Renal cortical epithelial cell (primary cell): ENCODE measurements around the gene VIPR1. TPM values are rescaled to one million over a fixed set of nuclear protein-coding genes. Genes with fewer than 3 reads are reported as not detected.
"Not testable (repeated sequence)": the region's sequence is repeated elsewhere in the genome, so short reads cannot be mapped to it uniquely, and the experiment has no call there.

Source experiments
- DNase-seq: peaks from one replicate; pipeline ENCODE4 v3.0.0-alpha.2; 2011; ENCODE audit warnings: low read depth
- total RNA-seq: library from RNA; depleted of rRNA; stranded (reverse); fragments of >200 nt; gene quantifications from 2 replicates; pipeline ENCODE4 v1.2.3, GENCODE V29; 2014

VIPR1 gene
- total RNA-seq, 1 donor from 2014 or later, result 0.25 TPM

- DNase-seq, result no peak
These were observed 72.8 kb downstream of the VIPR1 start for GRCh38 chr3:42575137-42575741.

- no peak for DNase-seq
These were observed 75.6 kb downstream of the VIPR1 start for GRCh38 chr3:42578054-42578453.

DNA sequence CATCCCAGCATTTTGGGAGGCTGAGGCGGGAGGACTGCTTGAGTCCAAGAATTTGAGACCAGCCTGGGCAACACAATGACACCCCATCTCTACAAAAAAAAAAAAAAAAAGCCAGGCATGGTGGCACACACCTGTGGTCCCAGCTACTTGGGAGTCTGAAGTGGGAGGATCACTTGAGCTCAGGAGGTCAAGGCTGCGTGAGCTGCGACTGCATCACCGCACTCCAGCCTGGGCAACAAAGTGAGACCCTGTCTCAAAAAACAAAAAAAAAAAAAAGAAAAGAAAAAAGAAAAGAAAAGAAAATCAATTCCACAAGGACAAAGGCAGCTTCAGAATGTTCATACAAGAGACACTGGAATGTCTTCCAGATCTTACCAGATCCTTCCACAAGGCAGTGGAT lies 76.9 kb downstream of the VIPR1 start:
- not testable (repeated sequence) for DNase-seq

DNA sequence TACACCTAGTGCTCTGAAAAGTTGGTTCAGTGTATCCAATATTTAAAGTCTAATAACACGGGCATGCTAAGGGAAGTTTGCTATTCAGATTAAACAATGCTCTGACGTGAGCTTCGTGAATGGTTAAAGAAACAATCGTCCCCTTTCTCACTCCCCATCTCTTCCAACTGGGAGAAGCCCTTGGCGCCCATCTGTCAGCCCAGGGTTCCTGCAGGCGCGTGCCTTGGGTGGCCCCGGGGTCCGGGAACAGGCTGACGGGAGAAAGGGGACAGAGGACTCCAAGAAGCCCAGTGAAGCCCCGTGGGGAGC lies 78.9 kb downstream of the VIPR1 start:
- peak; percentile 21 for DNase-seq

DNA sequence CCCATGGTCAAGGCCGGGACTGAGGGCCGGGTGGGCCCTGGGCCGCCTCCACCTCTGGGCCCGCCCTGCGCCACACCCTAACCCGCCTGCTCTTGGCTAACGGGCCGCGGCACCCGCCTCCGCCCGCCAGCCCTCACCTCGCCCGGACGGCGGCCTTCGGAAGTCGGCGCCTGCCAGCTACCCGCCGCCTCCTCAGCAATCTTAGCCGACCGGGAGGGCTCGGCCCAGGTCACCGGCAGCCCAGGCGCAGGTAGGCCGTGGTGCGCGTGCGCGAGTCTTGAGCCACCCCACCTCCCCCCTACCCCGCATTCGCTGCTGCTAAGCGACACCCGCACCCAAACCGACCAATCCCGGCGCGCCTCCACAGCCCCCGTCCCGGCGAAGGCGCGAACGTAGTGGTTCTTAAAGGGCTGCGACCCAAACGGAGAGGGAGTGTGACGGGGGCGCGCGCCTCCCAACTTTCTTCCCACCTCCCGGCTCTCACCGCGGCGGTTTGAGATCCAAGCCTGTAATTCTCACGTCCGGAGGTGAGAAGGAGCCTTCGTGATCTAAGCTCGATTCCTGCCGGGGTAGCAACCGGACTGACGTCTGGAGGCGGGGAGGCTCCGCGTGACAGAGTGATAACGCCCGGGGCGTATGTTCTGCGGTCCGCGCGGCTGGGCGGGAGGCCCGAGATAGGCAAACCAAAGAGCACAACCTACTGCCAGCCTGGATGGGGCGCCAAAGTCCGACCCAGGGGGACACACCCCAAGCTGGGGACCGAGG lies 79.4 kb downstream of the VIPR1 start, which contains the start of gene SEC22C:
TSS of gene SEC22C (minus strand) at position 259 of the 765 bp plus-strand sequence. CDS start 12,921 bp downstream, outside the sequence.
- peak; percentile 82 for DNase-seq

DNA sequence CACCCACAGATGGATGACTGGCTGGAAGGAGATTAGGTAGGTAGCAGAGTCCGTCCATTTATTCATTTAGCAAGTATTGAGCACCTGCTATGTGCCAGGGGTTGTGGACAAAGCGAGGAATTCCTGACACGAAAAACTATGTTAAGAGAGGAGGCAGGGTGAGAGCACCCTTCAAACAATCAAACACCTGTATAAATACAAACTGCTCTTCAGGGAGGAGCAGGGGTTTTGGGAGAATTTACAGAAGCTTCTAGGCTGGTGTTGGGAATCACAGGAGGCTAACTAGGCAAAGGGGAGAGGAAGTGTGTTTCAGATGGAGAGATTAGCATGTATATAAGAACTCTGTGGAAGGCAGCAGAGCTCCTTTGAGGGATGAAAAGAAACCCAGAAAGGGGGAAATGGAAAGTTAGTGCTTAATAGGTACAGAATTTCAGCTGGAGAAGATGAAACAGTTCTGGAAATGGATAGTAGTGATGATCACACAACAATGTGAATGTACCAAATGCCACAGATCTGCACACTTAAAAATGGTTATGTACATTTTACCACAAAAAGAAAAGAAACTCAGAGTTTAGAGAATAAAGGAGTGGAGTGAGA lies 80.1 kb downstream of the VIPR1 start:
- no peak for DNase-seq

Other genes starting within 250 kb of the VIPR1 start
- 0.69 and 7.6 TPM in 2 replicates for gene CCK, start 236.5 kb upstream of the VIPR1 start, total RNA-seq
- not detected in 2 replicates for gene LYZL4, start 92.0 kb upstream of the VIPR1 start, total RNA-seq
- 66.1 and 108 TPM in 2 replicates for gene SEC22C, start 79.3 kb downstream of the VIPR1 start, total RNA-seq
- 16.2 and 34.2 TPM in 2 replicates for gene SS18L2, start 88.2 kb downstream of the VIPR1 start, total RNA-seq
- gene NKTR, start 98.0 kb downstream of the VIPR1 start, total RNA-seq, result 22.9 and 68.4 TPM in 2 replicates
- 16.7 and 39.2 TPM in 2 replicates for gene ZBTB47, start 151.1 kb downstream of the VIPR1 start, total RNA-seq
- not detected in 2 replicates for gene KLHL40, start 182.9 kb downstream of the VIPR1 start, total RNA-seq
- not detected in 2 replicates for gene HHATL, start 200.2 kb downstream of the VIPR1 start, total RNA-seq